Subcutaneous adipose tissue (tissue), 4 donors: ENCODE measurements around the gene SOHLH1. TPM values are rescaled to one million over a fixed set of nuclear protein-coding genes. Genes with fewer than 3 reads are reported as not detected.

ENCODE experiments used
- CTCF ChIP-seq: fragments of 450-650 bp; IDR thresholded peaks from one replicate; pipeline ENCODE4 v1.5.1; 2016; ENCODE audit warnings: low read depth, mild to moderate bottlenecking, control low read depth, antibody characterized with exemption, moderate library complexity
- total RNA-seq, 4 donors: library from RNA; depleted of rRNA; stranded (reverse); fragments of >200 nt; gene quantifications; one replicate each; pipeline ENCODE4 v1.1.0, GENCODE V29; 2016

Gene SOHLH1
- total RNA-seq, 4 donors from 2014 or later, result not detected

GRCh38 chr9:135687216-135687615 is 12.1 kb downstream of the SOHLH1 start:
- no peak for TF ChIP-seq CTCF

- TF ChIP-seq CTCF, result no peak
These were observed 14.6 kb downstream of the SOHLH1 start for GRCh38 chr9:135684691-135685090.

GRCh38 chr9:135683401-135684034 is 15.8 kb downstream of the SOHLH1 start:
- no peak for TF ChIP-seq CTCF

GRCh38 chr9:135681161-135681560 is 18.1 kb downstream of the SOHLH1 start:
- no peak for TF ChIP-seq CTCF

GRCh38 chr9:135680056-135680455 is 19.2 kb downstream of the SOHLH1 start:
- TF ChIP-seq CTCF, result no peak

GRCh38 chr9:135678236-135679017 is 20.9 kb downstream of the SOHLH1 start:
- no peak for TF ChIP-seq CTCF

- no peak for TF ChIP-seq CTCF
These were observed 21.6 kb downstream of the SOHLH1 start for GRCh38 chr9:135677641-135678168.
